Measurements from ENCODE around the gene DTD1. TPM values are rescaled to one million over a fixed set of nuclear protein-coding genes. Genes with fewer than 3 reads are reported as not detected.
A peak's percentile ranks its signal among the peaks of the same experiment; 100 is the strongest.

DTD1 gene
- polyA plus RNA-seq, 1 of the 3 experiments (the other 2 are of a cell fraction) = 81.1 TPM

DNA sequence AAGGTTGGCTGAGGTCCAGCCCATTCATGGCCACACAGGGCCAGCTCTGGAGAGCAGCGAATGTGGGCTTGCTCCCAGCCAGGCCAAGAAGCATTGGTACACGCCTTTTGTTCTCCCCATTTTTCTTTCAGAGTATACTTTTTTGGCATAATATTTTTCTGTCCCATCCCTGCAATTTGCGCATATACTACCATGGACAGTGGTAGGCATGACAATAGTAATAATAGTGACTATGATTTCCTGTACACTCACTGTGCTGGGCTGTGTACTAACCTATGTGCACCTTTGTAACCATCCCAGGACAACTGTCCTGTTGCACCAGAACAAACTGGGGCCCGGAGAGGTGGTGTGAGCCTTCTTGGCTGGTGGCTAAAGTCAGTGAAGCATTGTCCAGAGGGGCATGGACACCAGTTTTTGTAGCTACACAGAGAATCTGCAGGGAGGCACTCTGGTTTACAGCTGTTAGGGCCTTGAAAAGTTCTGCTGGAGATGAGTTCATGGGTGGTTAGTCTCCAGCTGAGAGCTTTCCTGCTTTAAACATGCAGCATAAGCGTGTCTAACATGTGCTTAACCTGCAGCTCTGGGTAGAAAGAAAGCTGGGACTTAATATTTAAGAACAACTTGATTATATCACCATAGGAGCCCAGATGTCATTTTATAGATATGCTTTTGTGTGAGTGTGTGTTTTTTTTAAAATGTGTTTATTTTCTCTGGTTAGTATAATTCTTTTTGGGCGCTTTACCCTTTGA is 38.2 kb downstream of the DTD1 start:
- Histone ChIP-seq H3K27me3 (ENCODE audit: insufficient read depth) (no peaks in the 10 kb centered on the region), H3F3A (replicated peaks; ENCODE audit: insufficient read depth) (no peaks in the 10 kb centered on the region), H3K27ac (ENCODE audit: low read depth in 2 of 2, low read length in 1 of 2) (no peak overlapping the region), H3K9ac (no peak overlapping the region), H3K4me1 (ENCODE audit: control insufficient read depth in 1 of 2, insufficient read depth in 2 of 2, low read depth in 1 of 2, low read length in 1 of 2) (no peaks in the 10 kb centered on the region; a peak in 1 of 4 replicates), H3K36me3 (replicated peaks in 1 of 2; ENCODE audit: control insufficient read depth in 1 of 2, insufficient read depth in 2 of 2, low read length in 1 of 2) (peaks cover 0 to 3% of the 10 kb centered on the region in 2 experiments), H3K9me2 (no peaks in the 10 kb centered on the region), H3K79me2 (ENCODE audit: insufficient read depth) (peaks cover 3% of the 10 kb centered on the region; the same call in 1 of the 2 replicates), H3K4me3 (ENCODE audit: low read depth in 2 of 2, low read length in 1 of 2) (no peak overlapping the region), H4K20me1 (ENCODE audit: insufficient read depth) (no peaks in the 10 kb centered on the region), H3K9me3 (no peaks in the 10 kb centered on the region), H3K4me2 (no peak overlapping the region), H2AFZ (ENCODE audit: low read depth) (no peak overlapping the region)
- POLR2A ChIA-PET = no interaction called here
- no peak for TF ChIP-seq SMC3 (IDR thresholded peaks at IDR 0.05; ENCODE audit: low read depth, low read length)
- no peak for TF ChIP-seq MEF2A (IDR thresholded peaks at IDR 0.05; ENCODE audit: borderline replicate concordance, low read depth)
- no peak for TF ChIP-seq FOXJ3 (CRISPR knock-in tag; IDR thresholded peaks at IDR 0.05)
- no peak for TF ChIP-seq SIN3A (IDR thresholded peaks at IDR 0.05; ENCODE audit: borderline replicate concordance, low read depth, low read length)
- no peak for TF ChIP-seq TEAD4 (IDR thresholded peaks at IDR 0.05; ENCODE audit: borderline replicate concordance, insufficient read depth)
- TF ChIP-seq USF2 (IDR thresholded peaks at IDR 0.05; ENCODE audit: borderline replicate concordance, low read depth, low read length) = no peak
- TF ChIP-seq MXI1 (IDR thresholded peaks at IDR 0.05; ENCODE audit: low read depth, low read length) = no peak
- TF ChIP-seq JUND (IDR thresholded peaks at IDR 0.05) = no peak
- 82% methylated on average over 6 of the region's 6 CpGs for WGBS (ENCODE audit: low lambda C conversion rate)
- no peak for DNase-seq
- CTCF ChIA-PET = no interaction called here

DNA sequence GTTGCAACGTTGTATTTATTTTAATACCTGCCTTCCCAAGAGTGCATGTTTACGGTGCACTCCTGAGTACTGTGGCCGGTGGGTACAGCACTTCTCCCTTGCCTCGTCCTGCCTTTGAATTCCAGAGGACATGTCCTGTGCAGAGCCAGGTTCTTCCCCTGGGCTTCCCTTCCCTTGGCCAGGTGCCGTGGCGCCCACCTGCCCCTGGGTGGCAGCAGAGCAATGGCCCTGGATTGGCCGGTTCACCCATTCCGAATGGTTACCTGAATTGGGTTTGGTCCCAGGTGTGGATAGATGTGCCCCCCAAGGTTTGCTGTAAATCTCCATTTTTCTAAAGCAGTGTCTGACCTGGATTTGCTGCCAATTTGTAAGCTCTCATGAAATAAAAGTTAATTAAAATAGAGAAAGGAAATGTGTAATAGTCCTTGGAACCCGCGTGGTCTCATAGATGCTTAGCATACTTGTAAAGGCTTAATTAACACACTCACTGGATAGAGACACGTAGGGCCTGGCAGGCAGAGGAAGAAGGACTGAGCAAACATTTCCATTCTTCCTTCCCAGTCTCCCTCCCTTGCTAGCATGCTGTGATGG is 40.6 kb downstream of the DTD1 start:
- no peak overlapping the region for H3K9ac ChIP-seq
- H3F3A ChIP-seq (replicated peaks; ENCODE audit: insufficient read depth) = peaks cover 3% of the 10 kb centered on the region
- H3K9me2 ChIP-seq = no peaks in the 10 kb centered on the region
- no peak overlapping the region for H3K4me3 ChIP-seq (ENCODE audit: low read depth in 2 of 2, low read length in 1 of 2)
- no peak overlapping the region for H2AFZ ChIP-seq (ENCODE audit: low read depth)
- H3K4me2 ChIP-seq = no peak overlapping the region
- peak; percentile 42 for DNase-seq
- TF ChIP-seq TAF1 (IDR thresholded peaks at IDR 0.05; ENCODE audit: borderline replicate concordance, low read depth, low read length) (no peak), RAD21 (IDR thresholded peaks at IDR 0.05; ENCODE audit: low read length) (peak; percentile 60), SMC3 (IDR thresholded peaks at IDR 0.05; ENCODE audit: low read depth, low read length) (peak; percentile 26; the same call in 1 of the 2 replicates)
- TF ChIP-seq, protein P1, sequence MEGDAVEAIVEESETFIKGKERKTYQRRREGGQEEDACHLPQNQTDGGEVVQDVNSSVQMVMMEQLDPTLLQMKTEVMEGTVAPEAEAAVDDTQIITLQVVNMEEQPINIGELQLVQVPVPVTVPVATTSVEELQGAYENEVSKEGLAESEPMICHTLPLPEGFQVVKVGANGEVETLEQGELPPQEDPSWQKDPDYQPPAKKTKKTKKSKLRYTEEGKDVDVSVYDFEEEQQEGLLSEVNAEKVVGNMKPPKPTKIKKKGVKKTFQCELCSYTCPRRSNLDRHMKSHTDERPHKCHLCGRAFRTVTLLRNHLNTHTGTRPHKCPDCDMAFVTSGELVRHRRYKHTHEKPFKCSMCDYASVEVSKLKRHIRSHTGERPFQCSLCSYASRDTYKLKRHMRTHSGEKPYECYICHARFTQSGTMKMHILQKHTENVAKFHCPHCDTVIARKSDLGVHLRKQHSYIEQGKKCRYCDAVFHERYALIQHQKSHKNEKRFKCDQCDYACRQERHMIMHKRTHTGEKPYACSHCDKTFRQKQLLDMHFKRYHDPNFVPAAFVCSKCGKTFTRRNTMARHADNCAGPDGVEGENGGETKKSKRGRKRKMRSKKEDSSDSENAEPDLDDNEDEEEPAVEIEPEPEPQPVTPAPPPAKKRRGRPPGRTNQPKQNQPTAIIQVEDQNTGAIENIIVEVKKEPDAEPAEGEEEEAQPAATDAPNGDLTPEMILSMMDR (IDR thresholded peaks at IDR 0.05) = peak; percentile 64
- 87% methylated on average over 11 of the region's 11 CpGs for WGBS (ENCODE audit: low lambda C conversion rate)
- no peaks in the 10 kb centered on the region for H3K27me3 ChIP-seq (ENCODE audit: insufficient read depth)
- no peaks in the 10 kb centered on the region for H4K20me1 ChIP-seq (ENCODE audit: insufficient read depth)
- ChIA-PET CTCF (interaction anchor here (0.8 kb wide), 1 partner anchor 215 kb away, joined by 3 read pairs; no protein-coding TSS in a partner anchor), POLR2A (no interaction called here)
- H3K79me2 ChIP-seq (ENCODE audit: insufficient read depth) = no peaks in the 10 kb centered on the region
- peaks cover 0 to 3% of the 10 kb centered on the region in 2 experiments for H3K36me3 ChIP-seq (replicated peaks in 1 of 2; ENCODE audit: control insufficient read depth in 1 of 2, insufficient read depth in 2 of 2, low read length in 1 of 2)
- no peak overlapping the region for H3K27ac ChIP-seq (ENCODE audit: low read depth in 2 of 2, low read length in 1 of 2)
- H3K4me1 ChIP-seq (ENCODE audit: control insufficient read depth in 1 of 2, insufficient read depth in 2 of 2, low read depth in 1 of 2, low read length in 1 of 2) = no peaks in the 10 kb centered on the region; a peak in 1 of 4 replicates
- no peaks in the 10 kb centered on the region for H3K9me3 ChIP-seq
